ENCODE measurements around the gene DEPDC1.

DNA sequence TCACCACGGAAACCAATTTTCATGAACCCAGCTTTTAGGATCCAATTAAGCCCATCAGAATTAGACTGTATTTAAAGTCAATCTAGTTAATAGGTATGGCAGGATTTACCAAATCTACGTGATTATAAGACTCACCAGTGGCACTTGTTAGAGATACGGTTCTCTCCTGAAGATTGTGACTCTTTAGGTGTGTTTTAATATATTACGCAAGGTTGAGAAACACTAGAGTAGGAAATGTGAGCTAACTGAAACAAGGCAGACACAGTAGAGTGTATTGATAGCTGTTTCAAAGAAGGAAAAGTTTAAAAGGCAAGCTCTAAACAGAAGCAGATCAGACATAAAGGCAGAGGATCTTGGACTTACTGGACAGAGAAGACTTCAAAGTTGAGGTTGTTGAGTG is 35.9 kb downstream of the DEPDC1 start:
- TF ChIP-seq, protein P1, sequence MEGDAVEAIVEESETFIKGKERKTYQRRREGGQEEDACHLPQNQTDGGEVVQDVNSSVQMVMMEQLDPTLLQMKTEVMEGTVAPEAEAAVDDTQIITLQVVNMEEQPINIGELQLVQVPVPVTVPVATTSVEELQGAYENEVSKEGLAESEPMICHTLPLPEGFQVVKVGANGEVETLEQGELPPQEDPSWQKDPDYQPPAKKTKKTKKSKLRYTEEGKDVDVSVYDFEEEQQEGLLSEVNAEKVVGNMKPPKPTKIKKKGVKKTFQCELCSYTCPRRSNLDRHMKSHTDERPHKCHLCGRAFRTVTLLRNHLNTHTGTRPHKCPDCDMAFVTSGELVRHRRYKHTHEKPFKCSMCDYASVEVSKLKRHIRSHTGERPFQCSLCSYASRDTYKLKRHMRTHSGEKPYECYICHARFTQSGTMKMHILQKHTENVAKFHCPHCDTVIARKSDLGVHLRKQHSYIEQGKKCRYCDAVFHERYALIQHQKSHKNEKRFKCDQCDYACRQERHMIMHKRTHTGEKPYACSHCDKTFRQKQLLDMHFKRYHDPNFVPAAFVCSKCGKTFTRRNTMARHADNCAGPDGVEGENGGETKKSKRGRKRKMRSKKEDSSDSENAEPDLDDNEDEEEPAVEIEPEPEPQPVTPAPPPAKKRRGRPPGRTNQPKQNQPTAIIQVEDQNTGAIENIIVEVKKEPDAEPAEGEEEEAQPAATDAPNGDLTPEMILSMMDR (conservative IDR thresholded peaks at IDR 0.05), result no peak
- TF ChIP-seq EZH2 (IDR thresholded peaks at IDR 0.05; ENCODE audit: low read depth), result no peak
